Measurements from ENCODE around the gene TESK1.
"Not testable (repeated sequence)": the region's sequence is repeated elsewhere in the genome, so short reads cannot be mapped to it uniquely, and the experiment has no call there.

- TF ChIP-seq ZNF317 (CRISPR knock-in tag; IDR thresholded peaks at IDR 0.05; ENCODE audit: borderline replicate concordance, low read depth); MAX (CRISPR knock-in tag; IDR thresholded peaks at IDR 0.05); IRF2 (CRISPR knock-in tag; IDR thresholded peaks at IDR 0.05; ENCODE audit: borderline replicate concordance, low read depth); JUN (CRISPR knock-in tag; IDR thresholded peaks at IDR 0.05); SP1 (CRISPR knock-in tag; conservative IDR thresholded peaks at IDR 0.05); KAT7 (CRISPR knock-in tag; IDR thresholded peaks at IDR 0.05; ENCODE audit: borderline replicate concordance); ZNF138 (CRISPR knock-in tag; conservative IDR thresholded peaks at IDR 0.05); MXD4 (CRISPR knock-in tag; IDR thresholded peaks at IDR 0.05; ENCODE audit: borderline replicate concordance): not testable (repeated sequence)
- TF ChIP-seq, protein P1, sequence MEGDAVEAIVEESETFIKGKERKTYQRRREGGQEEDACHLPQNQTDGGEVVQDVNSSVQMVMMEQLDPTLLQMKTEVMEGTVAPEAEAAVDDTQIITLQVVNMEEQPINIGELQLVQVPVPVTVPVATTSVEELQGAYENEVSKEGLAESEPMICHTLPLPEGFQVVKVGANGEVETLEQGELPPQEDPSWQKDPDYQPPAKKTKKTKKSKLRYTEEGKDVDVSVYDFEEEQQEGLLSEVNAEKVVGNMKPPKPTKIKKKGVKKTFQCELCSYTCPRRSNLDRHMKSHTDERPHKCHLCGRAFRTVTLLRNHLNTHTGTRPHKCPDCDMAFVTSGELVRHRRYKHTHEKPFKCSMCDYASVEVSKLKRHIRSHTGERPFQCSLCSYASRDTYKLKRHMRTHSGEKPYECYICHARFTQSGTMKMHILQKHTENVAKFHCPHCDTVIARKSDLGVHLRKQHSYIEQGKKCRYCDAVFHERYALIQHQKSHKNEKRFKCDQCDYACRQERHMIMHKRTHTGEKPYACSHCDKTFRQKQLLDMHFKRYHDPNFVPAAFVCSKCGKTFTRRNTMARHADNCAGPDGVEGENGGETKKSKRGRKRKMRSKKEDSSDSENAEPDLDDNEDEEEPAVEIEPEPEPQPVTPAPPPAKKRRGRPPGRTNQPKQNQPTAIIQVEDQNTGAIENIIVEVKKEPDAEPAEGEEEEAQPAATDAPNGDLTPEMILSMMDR (IDR thresholded peaks at IDR 0.05): not testable (repeated sequence)
Observed at GRCh38 chr9:35637427-35637955, 32.4 kb downstream of the TESK1 start.
